HCT116 (cell line): ENCODE results near the gene CLPTM1L.

Experiments used
- CBX3 ChIP-seq: IDR thresholded peaks from 2 replicates; pipeline ENCODE4 v1.6.1; 2012; ENCODE audit warnings: low read depth
- FOSL1 ChIP-seq: IDR thresholded peaks from 2 replicates; pipeline ENCODE4 v1.6.1; 2012; ENCODE audit warnings: low read depth
- MAX ChIP-seq: IDR thresholded peaks from 2 replicates; pipeline ENCODE4 v1.6.1; 2012
- POLR2A ChIP-seq: IDR thresholded peaks from 2 replicates; pipeline ENCODE4 v1.7.0; 2011; ENCODE audit warnings: borderline replicate concordance; ENCODE audit not compliant: insufficient read depth, insufficient read length; ENCODE audit errors: extremely low read depth
- POLR2AphosphoS5 ChIP-seq: IDR thresholded peaks from 2 replicates; pipeline ENCODE4 v1.6.1; 2011; ENCODE audit warnings: mild to moderate bottlenecking, low read depth, low read length, moderate library complexity
- TCF7L2 ChIP-seq: IDR thresholded peaks from 2 replicates; pipeline ENCODE4 v1.7.0; 2011; ENCODE audit warnings: borderline replicate concordance, inconsistent platforms; ENCODE audit not compliant: insufficient read depth, insufficient read length; ENCODE audit errors: extremely low read depth
- YY1 ChIP-seq: IDR thresholded peaks from 2 replicates; pipeline ENCODE4 v1.6.1; 2011; ENCODE audit warnings: low read length, low read depth, moderate library complexity, mild to moderate bottlenecking; ENCODE audit not compliant: insufficient replicate concordance; ENCODE audit errors: extremely low read depth
- TF ChIP-seq, protein P1 (sequence below), 3 experiments: fragments of 200-600 bp in 1 of 3; sonication (generic) in 1 of 3; IDR thresholded peaks in 2 of 3; conservative IDR thresholded peaks in 1 of 3; 2 replicates each; pipeline ENCODE4 v1.5.1; 2012 to 2017; ENCODE audit warnings: low read depth in 2 of 3, low read length in 2 of 3, antibody characterized with exemption in 1 of 3, borderline replicate concordance in 1 of 3, control low read depth in 1 of 3, mild to moderate bottlenecking in 1 of 3, mixed read lengths in 1 of 3, mixed run types in 1 of 3, moderate library complexity in 1 of 3; ENCODE audit not compliant: insufficient read depth in 1 of 3

DNA sequence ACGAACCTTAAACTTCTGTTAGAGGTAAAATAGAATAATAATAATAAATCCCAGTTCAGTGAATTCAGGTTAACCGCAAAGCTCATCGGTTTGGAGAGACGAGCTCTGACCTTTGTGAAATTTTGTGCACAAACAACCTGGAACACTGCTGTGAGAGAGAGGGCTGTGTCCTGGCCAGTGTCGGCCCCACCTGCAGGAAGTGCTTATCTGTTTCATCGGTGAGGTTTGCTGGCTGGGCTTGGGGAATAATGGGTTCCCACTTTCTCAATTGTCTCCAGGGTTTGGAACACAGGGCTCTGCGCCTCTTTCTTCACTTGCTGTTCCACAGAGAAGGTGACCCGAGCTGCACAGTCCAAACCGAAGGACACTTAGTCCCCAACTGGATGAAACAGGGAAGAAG, 19.3 kb upstream of the CLPTM1L start:
- TF ChIP-seq POLR2A (no peak), CBX3 (no peak), POLR2AphosphoS5 (no peak), MAX (no peak), TCF7L2 (no peak), FOSL1 (no peak), YY1 (no peak)
- TF ChIP-seq, protein P1, sequence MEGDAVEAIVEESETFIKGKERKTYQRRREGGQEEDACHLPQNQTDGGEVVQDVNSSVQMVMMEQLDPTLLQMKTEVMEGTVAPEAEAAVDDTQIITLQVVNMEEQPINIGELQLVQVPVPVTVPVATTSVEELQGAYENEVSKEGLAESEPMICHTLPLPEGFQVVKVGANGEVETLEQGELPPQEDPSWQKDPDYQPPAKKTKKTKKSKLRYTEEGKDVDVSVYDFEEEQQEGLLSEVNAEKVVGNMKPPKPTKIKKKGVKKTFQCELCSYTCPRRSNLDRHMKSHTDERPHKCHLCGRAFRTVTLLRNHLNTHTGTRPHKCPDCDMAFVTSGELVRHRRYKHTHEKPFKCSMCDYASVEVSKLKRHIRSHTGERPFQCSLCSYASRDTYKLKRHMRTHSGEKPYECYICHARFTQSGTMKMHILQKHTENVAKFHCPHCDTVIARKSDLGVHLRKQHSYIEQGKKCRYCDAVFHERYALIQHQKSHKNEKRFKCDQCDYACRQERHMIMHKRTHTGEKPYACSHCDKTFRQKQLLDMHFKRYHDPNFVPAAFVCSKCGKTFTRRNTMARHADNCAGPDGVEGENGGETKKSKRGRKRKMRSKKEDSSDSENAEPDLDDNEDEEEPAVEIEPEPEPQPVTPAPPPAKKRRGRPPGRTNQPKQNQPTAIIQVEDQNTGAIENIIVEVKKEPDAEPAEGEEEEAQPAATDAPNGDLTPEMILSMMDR (IDR thresholded peaks at IDR 0.05 in 2 of 3, conservative IDR thresholded peaks at IDR 0.05 in 1 of 3; ENCODE audit: borderline replicate concordance in 1 of 3, insufficient read depth in 1 of 3, low read depth in 2 of 3, low read length in 2 of 3): no peak
